OCI-LY7 (cell line): ENCODE measurements around the gene SPATA24. TPM values are rescaled to one million over a fixed set of nuclear protein-coding genes. Genes with fewer than 3 reads are reported as not detected.

Experiments used
- BruUV-seq: library from RNA; stranded (reverse); fragments of 400-500 nt; replicated peaks from 2 replicates; lab custom pipeline; 2021; lab: Mats Ljungman, UMichigan
- CTCF ChIA-PET: fragments of 300-600 bp; sonication (Branson Sonifier 250); formaldehyde crosslinking; loops from one replicate; lab custom pipeline; 2022; ENCODE audit warnings: antibody characterized with exemption; ENCODE audit not compliant: unreplicated experiment; lab: Charles Lee
- POLR2A ChIA-PET: fragments of 300-600 bp; sonication (Branson Sonifier 250); formaldehyde crosslinking; loops from one replicate; lab custom pipeline; 2022; ENCODE audit warnings: antibody characterized with exemption; lab: Charles Lee
- DNase-seq: peaks from one replicate; pipeline ENCODE4 v3.0.0-alpha.2; 2015; ENCODE audit warnings: low spot score
- H2AFZ ChIP-seq: fragments of 200-600 bp; sonication (generic), shearing (Covaris generic); 2 replicates; pipeline ENCODE4 v1.6.1; 2014; ENCODE audit warnings: mild to moderate bottlenecking, antibody characterized with exemption, low read length, moderate library complexity
- H3K27ac ChIP-seq: fragments of 200-600 bp; sonication (generic); 2 replicates; pipeline ENCODE4 v1.5.1; 2014; ENCODE audit warnings: mixed run types, low read depth, mild to moderate bottlenecking, moderate library complexity, low read length, inconsistent platforms; ENCODE audit not compliant: poor library complexity, severe bottlenecking
- H3K36me3 ChIP-seq: fragments of 200-600 bp; sonication (generic); 2 replicates; pipeline ENCODE4 v1.6.1; 2014; ENCODE audit warnings: mild to moderate bottlenecking, antibody characterized with exemption, low read length, moderate library complexity, mixed read lengths; ENCODE audit not compliant: insufficient read depth
- H3K4me1 ChIP-seq: fragments of 200-600 bp; sonication (generic); 2 replicates; pipeline ENCODE4 v1.5.1; 2014; ENCODE audit warnings: mild to moderate bottlenecking, low read length; ENCODE audit not compliant: insufficient read depth, poor library complexity, severe bottlenecking
- H3K4me2 ChIP-seq: fragments of 200-600 bp; sonication (generic); 2 replicates; pipeline ENCODE4 v1.6.1; 2014; ENCODE audit warnings: mild to moderate bottlenecking, low read length
- H3K4me3 ChIP-seq: fragments of 200-600 bp; sonication (generic); 2 replicates; pipeline ENCODE4 v1.5.1; 2014; ENCODE audit warnings: mild to moderate bottlenecking, low read depth, low read length; ENCODE audit not compliant: poor library complexity, severe bottlenecking
- H3K79me2 ChIP-seq: fragments of 200-600 bp; sonication (generic); 2 replicates; pipeline ENCODE4 v1.6.1; 2016; ENCODE audit warnings: low read depth, mild to moderate bottlenecking, low read length, moderate library complexity, mixed read lengths; ENCODE audit not compliant: insufficient read depth
- H3K9me2 ChIP-seq: fragments of 200-600 bp; sonication (generic); 2 replicates; pipeline ENCODE4 v1.6.1; 2016; ENCODE audit warnings: mild to moderate bottlenecking, low read length, mixed read lengths; ENCODE audit not compliant: insufficient read depth
- H3K9me3 ChIP-seq: fragments of 200-600 bp; sonication (generic); 2 replicates; pipeline ENCODE4 v1.6.1; 2014; ENCODE audit warnings: mild to moderate bottlenecking, mixed run types, low read length, mixed read lengths
- H4K20me1 ChIP-seq: fragments of 200-600 bp; sonication (generic); 2 replicates; pipeline ENCODE4 v1.6.1; 2014; ENCODE audit warnings: mild to moderate bottlenecking, antibody characterized with exemption, low read length, moderate library complexity, mixed read lengths; ENCODE audit not compliant: insufficient read depth
- CTCF ChIP-seq: fragments of 200-600 bp; sonication (generic); conservative IDR thresholded peaks from 2 replicates; pipeline ENCODE4 v1.5.1; 2014; ENCODE audit warnings: mild to moderate bottlenecking, antibody characterized with exemption, low read length, moderate library complexity, mixed read lengths
- EZH2phosphoT487 ChIP-seq: fragments of 200-600 bp; sonication (generic); IDR thresholded peaks from 2 replicates; pipeline ENCODE4 v1.6.1; 2018; ENCODE audit warnings: low read depth, borderline replicate concordance, mild to moderate bottlenecking, mixed run types, antibody characterized with exemption, low read length, moderate library complexity, mixed read lengths
- intact Hi-C: fragments of 100-400 bp; cut with micrococcal nuclease; formaldehyde crosslinking; loops from one replicate; pipeline ENCODE4 v1.10.0; 2022; ENCODE audit not compliant: unreplicated experiment
- total RNA-seq, 2 experiments: library from RNA; depleted of rRNA in 1 of 2; stranded (reverse); fragments of >200 nt in 1 of 2; shearing (Covaris generic) in 1 of 2; gene quantifications; 2 replicates each; pipeline ENCODE4 v1.2.3, GENCODE V29; 2014 to 2022

SPATA24 gene
- total RNA-seq, 2 experiments from 2014 or later = 9.4 to 12.0 TPM

GRCh38 chr5:139369181-139369580 is 34.7 kb downstream of the SPATA24 start:
- ChIA-PET POLR2A (interaction anchor here (0.6 to 1.3 kb wide), 4 partner anchors 7 to 58 kb away, joined by 3 to 7 read pairs (median 4); no protein-coding TSS in a partner anchor), CTCF (no interaction called here)
- TF ChIP-seq EZH2phosphoT487 (no peak), CTCF (no peak)
- Histone ChIP-seq H3K9me2 (no peaks in the 10 kb centered on the region), H3K9me3 (no peaks in the 10 kb centered on the region), H3K79me2 (no peaks in the 10 kb centered on the region), H3K27ac (no peak overlapping the region), H4K20me1 (0 out of 2 replicates have a peak, but pooled peaks cover 3% of the 10 kb centered on the region), H3K36me3 (peaks cover 79% of the 10 kb centered on the region), H3K4me2 (no peak overlapping the region), H3K4me1 (no peaks in the 10 kb centered on the region), H3K4me3 (no peak overlapping the region), H2AFZ (no peak overlapping the region)
- TSS peak; percentile 80 for BruUV-seq
- no peak for DNase-seq
- intact Hi-C loops = no loop called here

- H4K20me1 ChIP-seq = 0 out of 2 replicates have a peak, but pooled peaks cover 3% of the 10 kb centered on the region
- no TSS peak for BruUV-seq
- DNase-seq = peak; percentile 27
- POLR2A ChIA-PET = no interaction called here
- no peaks in the 10 kb centered on the region for H3K4me1 ChIP-seq
- H3K4me2 ChIP-seq = no peak overlapping the region
- no peak overlapping the region for H2AFZ ChIP-seq
- TF ChIP-seq EZH2phosphoT487 (no peak), CTCF (peak; percentile 70)
- no peak overlapping the region for H3K27ac ChIP-seq
- no peaks in the 10 kb centered on the region for H3K9me2 ChIP-seq
- 0 out of 2 replicates have a peak, but pooled peaks cover under 1% of the 10 kb centered on the region for H3K9me3 ChIP-seq
- H3K36me3 ChIP-seq = peaks cover 81% of the 10 kb centered on the region
- H3K4me3 ChIP-seq = no peak overlapping the region
- no peaks in the 10 kb centered on the region for H3K79me2 ChIP-seq
- CTCF ChIA-PET = no interaction called here
- intact Hi-C loops = no loop called here
Observed at GRCh38 chr5:139368613-139369012, 35.3 kb downstream of the SPATA24 start.

- H3K4me3 ChIP-seq = no peak overlapping the region
- ChIA-PET POLR2A (interaction anchor here (0.9 kb wide), 1 partner anchor 11 kb away, joined by 4 read pairs; no protein-coding TSS in a partner anchor), CTCF (no interaction called here)
- no peak overlapping the region for H3K4me2 ChIP-seq
- no TSS peak for BruUV-seq
- peaks cover 81% of the 10 kb centered on the region for H3K36me3 ChIP-seq
- no peak overlapping the region for H3K27ac ChIP-seq
- peaks cover 6% of the 10 kb centered on the region; the same call in 1 of the 2 replicates for H3K9me3 ChIP-seq
- intact Hi-C loops = no loop called here
- no peak for DNase-seq
- peaks cover 36% of the 10 kb centered on the region for H3K79me2 ChIP-seq
- H2AFZ ChIP-seq = no peak overlapping the region
- H4K20me1 ChIP-seq = peaks cover 7% of the 10 kb centered on the region; the same call in 1 of the 2 replicates
- no peaks in the 10 kb centered on the region for H3K9me2 ChIP-seq
- TF ChIP-seq CTCF = no peak
- no peak for TF ChIP-seq EZH2phosphoT487
- no peaks in the 10 kb centered on the region for H3K4me1 ChIP-seq
Observed at GRCh38 chr5:139364466-139364865, 39.4 kb downstream of the SPATA24 start.
